Activated naive CD8-positive, alpha-beta T cell treated with anti-CD3 and anti-CD28 coated beads for 36 hours (primary cell): ENCODE measurements around the gene MPHOSPH9. TPM values are rescaled to one million over a fixed set of nuclear protein-coding genes. Genes with fewer than 3 reads are reported as not detected.

Experiments used
- DNase-seq: peaks from one replicate; pipeline ENCODE4 v3.0.0; 2021
- H3K27ac Mint-ChIP-seq: one replicate; pipeline ENCODE4 v1.8.0; 2022; ENCODE audit warnings: mild to moderate bottlenecking, moderate library complexity, mixed read lengths
- H3K27me3 Mint-ChIP-seq: one replicate; pipeline ENCODE4 v1.8.0; 2022; ENCODE audit warnings: mild to moderate bottlenecking, mixed read lengths
- H3K36me3 Mint-ChIP-seq: one replicate; pipeline ENCODE4 v1.8.0; 2021; ENCODE audit warnings: mild to moderate bottlenecking, mixed read lengths
- H3K4me1 Mint-ChIP-seq: one replicate; pipeline ENCODE4 v1.8.0; 2021; ENCODE audit warnings: mixed read lengths
- H3K4me3 Mint-ChIP-seq: one replicate; pipeline ENCODE4 v1.8.0; 2022; ENCODE audit warnings: mild to moderate bottlenecking, moderate library complexity, mixed read lengths
- H3K9me3 Mint-ChIP-seq: one replicate; pipeline ENCODE4 v1.8.0; 2022; ENCODE audit warnings: mixed read lengths
- total RNA-seq, 2 experiments: library from RNA; stranded (reverse); gene quantifications; one replicate each; pipeline ENCODE4 v1.2.3, GENCODE V29; 2021

The MPHOSPH9 gene, protein sequence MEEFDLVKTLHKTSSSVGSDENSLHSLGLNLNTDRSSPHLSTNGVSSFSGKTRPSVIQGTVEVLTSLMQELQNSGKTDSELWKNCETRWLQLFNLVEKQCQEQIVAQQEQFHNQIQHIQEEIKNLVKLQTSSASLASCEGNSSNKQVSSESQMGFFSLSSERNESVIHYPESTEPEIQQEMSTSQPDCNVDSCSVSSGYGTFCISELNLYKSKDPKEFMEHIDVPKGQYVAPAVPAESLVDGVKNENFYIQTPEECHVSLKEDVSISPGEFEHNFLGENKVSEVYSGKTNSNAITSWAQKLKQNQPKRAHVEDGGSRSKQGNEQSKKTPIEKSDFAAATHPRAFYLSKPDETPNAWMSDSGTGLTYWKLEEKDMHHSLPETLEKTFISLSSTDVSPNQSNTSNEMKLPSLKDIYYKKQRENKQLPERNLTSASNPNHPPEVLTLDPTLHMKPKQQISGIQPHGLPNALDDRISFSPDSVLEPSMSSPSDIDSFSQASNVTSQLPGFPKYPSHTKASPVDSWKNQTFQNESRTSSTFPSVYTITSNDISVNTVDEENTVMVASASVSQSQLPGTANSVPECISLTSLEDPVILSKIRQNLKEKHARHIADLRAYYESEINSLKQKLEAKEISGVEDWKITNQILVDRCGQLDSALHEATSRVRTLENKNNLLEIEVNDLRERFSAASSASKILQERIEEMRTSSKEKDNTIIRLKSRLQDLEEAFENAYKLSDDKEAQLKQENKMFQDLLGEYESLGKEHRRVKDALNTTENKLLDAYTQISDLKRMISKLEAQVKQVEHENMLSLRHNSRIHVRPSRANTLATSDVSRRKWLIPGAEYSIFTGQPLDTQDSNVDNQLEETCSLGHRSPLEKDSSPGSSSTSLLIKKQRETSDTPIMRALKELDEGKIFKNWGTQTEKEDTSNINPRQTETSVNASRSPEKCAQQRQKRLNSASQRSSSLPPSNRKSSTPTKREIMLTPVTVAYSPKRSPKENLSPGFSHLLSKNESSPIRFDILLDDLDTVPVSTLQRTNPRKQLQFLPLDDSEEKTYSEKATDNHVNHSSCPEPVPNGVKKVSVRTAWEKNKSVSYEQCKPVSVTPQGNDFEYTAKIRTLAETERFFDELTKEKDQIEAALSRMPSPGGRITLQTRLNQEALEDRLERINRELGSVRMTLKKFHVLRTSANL
- 10 to 100 TPM; 81.8 to 84.0 TPM for total RNA-seq

GRCh38 chr12:123232807-123233504, at the start of gene MPHOSPH9, which contains the start of gene MTRFR:
TSS of gene MPHOSPH9 (minus strand) at chr12:123233141. CDS start at chr12:123230364, 2,777 bp downstream.
TSS of gene MTRFR (plus strand) at chr12:123233436. CDS start at chr12:123253675, 20,239 bp downstream.
- Mint-ChIP-seq H3K4me1 (peaks cover 56% of the 10 kb centered on the region), H3K36me3 (peaks cover 48% of the 10 kb centered on the region), H3K4me3 (peak within 1 kb of the TSS; percentile 100), H3K27ac (peak within 1 kb of the TSS; percentile 99), H3K27me3 (peaks cover 4% of the 10 kb centered on the region), H3K9me3 (no peaks in the 10 kb centered on the region)
- peak; percentile 98 for DNase-seq

DNA sequence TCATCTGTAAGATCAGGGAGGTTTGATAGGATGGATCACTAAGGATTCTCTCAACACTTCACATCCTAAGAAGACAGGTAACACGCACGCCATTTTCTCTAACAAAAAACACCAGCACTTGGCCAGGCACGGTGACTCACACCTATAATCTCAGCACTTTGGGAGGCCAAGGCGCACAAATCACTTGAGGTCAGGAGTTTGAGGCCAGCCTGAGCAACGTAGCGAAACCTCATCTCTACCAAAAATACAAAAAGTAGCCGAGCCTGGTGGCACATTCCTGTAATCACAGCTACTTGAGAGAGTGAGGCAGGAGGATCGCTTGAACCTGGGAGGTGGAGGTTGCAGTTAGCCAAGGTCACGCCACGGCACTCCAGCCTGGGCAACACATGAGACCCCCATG, 49.2 kb upstream of the MPHOSPH9 start:
- H3K4me1 Mint-ChIP-seq, result peaks cover 4% of the 10 kb centered on the region

DNA sequence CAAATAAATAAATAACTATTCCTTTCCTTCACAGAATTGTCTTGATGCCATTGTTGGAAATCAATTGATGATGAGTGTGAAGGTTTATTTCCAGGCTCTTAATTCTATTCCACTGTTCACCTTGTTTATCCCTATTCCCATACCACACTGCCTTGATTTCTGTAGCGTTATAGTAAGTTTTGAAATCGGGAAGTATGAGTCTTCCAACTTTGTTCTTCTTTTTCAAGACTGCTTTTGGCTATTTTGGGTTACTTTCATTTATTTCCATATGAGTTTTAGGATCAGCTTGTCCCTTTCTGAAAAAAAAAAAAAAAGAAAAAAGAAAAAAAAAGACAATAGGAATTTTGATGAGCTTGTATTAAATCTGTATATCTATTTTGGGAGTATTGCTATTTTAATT, 48.0 kb upstream of the MPHOSPH9 start:
- no peak for DNase-seq
- Mint-ChIP-seq H3K9me3 (no peaks in the 10 kb centered on the region), H3K4me1 (peaks cover 4% of the 10 kb centered on the region), H3K36me3 (no peaks in the 10 kb centered on the region), H3K4me3 (no peak overlapping the region), H3K27ac (no peak overlapping the region), H3K27me3 (no peaks in the 10 kb centered on the region)

More for the DNA sequence above, 49.2 kb upstream of the MPHOSPH9 start:
- Mint-ChIP-seq H3K36me3 (no peaks in the 10 kb centered on the region), H3K27ac (no peak overlapping the region), H3K4me3 (no peak overlapping the region), H3K27me3 (no peaks in the 10 kb centered on the region), H3K9me3 (no peaks in the 10 kb centered on the region)
- no peak for DNase-seq

GRCh38 chr12:123278101-123278627, 45.2 kb upstream of the MPHOSPH9 start:
- Mint-ChIP-seq H3K4me1 (peaks cover 4% of the 10 kb centered on the region), H3K4me3 (no peak overlapping the region), H3K9me3 (no peaks in the 10 kb centered on the region), H3K36me3 (no peaks in the 10 kb centered on the region), H3K27ac (peak overlapping the region; percentile 10), H3K27me3 (no peaks in the 10 kb centered on the region)
- no peak for DNase-seq

DNA sequence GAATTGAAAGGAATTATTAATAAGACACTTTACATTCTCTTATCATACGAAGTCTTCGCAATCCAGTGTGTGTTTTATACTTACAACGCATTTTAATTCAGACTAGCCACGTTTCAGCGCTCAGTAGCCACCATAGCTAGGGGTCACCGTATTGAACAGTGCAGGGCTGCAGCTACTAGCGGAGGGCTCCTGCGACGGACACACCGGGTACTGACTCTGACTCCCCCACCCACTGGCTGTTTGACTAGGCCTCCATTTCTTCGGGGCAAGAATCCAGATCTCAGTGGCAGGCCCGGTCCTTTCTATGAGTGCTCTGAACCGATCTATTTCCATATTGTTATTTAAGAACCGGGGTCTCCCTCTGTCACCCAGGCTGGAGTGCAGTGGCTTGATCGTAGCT, 40.2 kb upstream of the MPHOSPH9 start:
- no peak overlapping the region for H3K27ac Mint-ChIP-seq
- peaks cover 19% of the 10 kb centered on the region for H3K4me1 Mint-ChIP-seq
- no peaks in the 10 kb centered on the region for H3K27me3 Mint-ChIP-seq
- H3K4me3 Mint-ChIP-seq, result peak overlapping the region; percentile 5
- H3K9me3 Mint-ChIP-seq, result no peaks in the 10 kb centered on the region
- no peak for DNase-seq
- H3K36me3 Mint-ChIP-seq, result peaks cover 6% of the 10 kb centered on the region

DNA sequence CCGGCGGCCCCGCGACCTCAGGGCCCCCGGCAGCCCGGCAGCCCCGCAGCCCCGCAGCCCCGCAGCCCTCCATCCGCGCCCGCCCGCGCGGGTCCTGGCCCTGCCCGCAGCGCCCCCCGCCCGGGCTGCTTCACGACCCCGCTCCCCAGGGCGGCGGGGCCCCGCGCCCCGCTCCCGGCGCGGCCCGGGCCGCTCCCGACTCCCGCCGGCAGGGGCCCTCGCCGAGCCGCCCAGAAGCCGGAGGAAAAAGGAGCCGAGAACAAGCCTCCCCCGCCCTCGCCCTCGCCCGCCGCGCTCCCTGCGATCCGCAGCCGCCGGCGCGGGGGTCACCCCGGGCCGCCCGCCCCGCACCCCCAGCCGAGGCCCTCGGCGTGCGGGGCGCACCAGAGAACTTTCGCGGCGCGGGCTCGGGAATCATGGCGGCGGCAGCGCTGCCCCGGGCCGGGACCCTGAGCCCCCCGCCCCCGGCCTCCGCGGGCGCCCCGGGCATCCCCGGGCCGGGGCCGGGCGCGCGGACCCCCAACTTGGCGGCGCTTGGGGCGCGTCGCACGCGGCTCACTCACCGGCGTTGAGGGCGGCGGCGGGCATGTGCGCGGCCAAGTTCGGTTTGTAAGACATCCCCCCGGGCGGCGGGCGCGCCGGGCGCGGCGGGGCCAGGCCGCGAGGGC, 38.2 kb upstream of the MPHOSPH9 start:
- peak; percentile 82 for DNase-seq
- Mint-ChIP-seq H3K4me1 (peaks cover 18% of the 10 kb centered on the region), H3K4me3 (peak overlapping the region; percentile 92), H3K36me3 (peaks cover 6% of the 10 kb centered on the region), H3K9me3 (no peaks in the 10 kb centered on the region), H3K27ac (no peak overlapping the region), H3K27me3 (no peaks in the 10 kb centered on the region)

DNA sequence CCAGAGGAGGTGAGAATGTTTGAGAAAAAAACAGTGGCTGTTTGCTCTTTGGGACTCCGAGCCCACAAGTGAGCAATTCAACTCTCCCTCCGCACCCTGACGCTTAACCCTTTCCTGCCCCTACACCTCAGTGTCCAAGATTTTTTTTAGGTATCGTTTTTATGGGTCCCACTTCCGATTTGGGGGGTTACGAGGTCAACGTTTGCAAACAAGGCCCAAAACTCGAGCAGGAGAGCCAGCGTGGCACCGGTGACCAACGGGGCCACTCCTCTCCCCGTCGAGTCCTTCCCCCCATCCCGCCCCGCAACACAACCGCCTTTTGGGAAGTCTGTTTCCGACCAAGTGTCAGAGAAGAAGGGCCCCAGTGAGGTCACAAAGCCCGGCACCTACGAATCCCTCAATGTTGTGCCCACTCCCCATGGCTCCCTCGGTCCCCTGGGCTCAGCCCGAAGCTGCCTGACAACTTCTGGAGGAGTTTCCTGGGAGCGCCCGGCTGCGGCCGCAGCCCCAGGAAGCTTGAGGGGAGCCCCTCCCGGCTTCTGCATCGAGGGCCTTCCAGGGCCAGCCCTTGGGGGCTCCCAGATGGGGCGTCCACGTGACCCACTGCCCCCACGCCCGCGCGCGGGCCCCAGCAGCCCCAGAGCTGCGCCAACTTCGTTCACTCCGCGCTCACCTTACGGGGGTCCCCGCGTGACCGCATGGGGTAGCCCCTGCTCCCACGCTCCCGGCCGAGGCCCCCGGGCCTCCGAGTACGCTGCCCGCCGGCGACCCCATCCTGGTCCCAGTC, 37.5 kb upstream of the MPHOSPH9 start:
- Mint-ChIP-seq H3K27me3 (no peaks in the 10 kb centered on the region), H3K36me3 (peaks cover 6% of the 10 kb centered on the region), H3K27ac (peak overlapping the region; percentile 85), H3K4me3 (peak overlapping the region; percentile 92), H3K4me1 (peaks cover 18% of the 10 kb centered on the region), H3K9me3 (no peaks in the 10 kb centered on the region)
- peak; percentile 40 for DNase-seq

GRCh38 chr12:123269896-123270213, 36.9 kb upstream of the MPHOSPH9 start:
- H3K27me3 Mint-ChIP-seq, result no peaks in the 10 kb centered on the region
- peaks cover 18% of the 10 kb centered on the region for H3K4me1 Mint-ChIP-seq
- H3K36me3 Mint-ChIP-seq, result peaks cover 8% of the 10 kb centered on the region
- no peaks in the 10 kb centered on the region for H3K9me3 Mint-ChIP-seq
- H3K27ac Mint-ChIP-seq, result peak overlapping the region; percentile 85
- peak overlapping the region; percentile 92 for H3K4me3 Mint-ChIP-seq
- no peak for DNase-seq

GRCh38 chr12:123269395-123269892, 36.5 kb upstream of the MPHOSPH9 start:
- peaks cover 10% of the 10 kb centered on the region for H3K36me3 Mint-ChIP-seq
- H3K4me1 Mint-ChIP-seq, result peaks cover 18% of the 10 kb centered on the region
- no peaks in the 10 kb centered on the region for H3K9me3 Mint-ChIP-seq
- H3K27me3 Mint-ChIP-seq, result no peaks in the 10 kb centered on the region
- H3K27ac Mint-ChIP-seq, result peak overlapping the region; percentile 85
- H3K4me3 Mint-ChIP-seq, result peak overlapping the region; percentile 92
- peak; percentile 66 for DNase-seq

GRCh38 chr12:123268850-123269249, 35.9 kb upstream of the MPHOSPH9 start:
- H3K9me3 Mint-ChIP-seq, result no peaks in the 10 kb centered on the region
- H3K27ac Mint-ChIP-seq, result peak overlapping the region; percentile 47
- DNase-seq, result no peak
- peaks cover 11% of the 10 kb centered on the region for H3K36me3 Mint-ChIP-seq
- peaks cover 18% of the 10 kb centered on the region for H3K4me1 Mint-ChIP-seq
- peak overlapping the region; percentile 92 for H3K4me3 Mint-ChIP-seq
- H3K27me3 Mint-ChIP-seq, result no peaks in the 10 kb centered on the region

- H3K27me3 Mint-ChIP-seq, result no peaks in the 10 kb centered on the region
- peak; percentile 12 for DNase-seq
- peak overlapping the region; percentile 92 for H3K4me3 Mint-ChIP-seq
- peaks cover 11% of the 10 kb centered on the region for H3K36me3 Mint-ChIP-seq
- no peaks in the 10 kb centered on the region for H3K9me3 Mint-ChIP-seq
- peak overlapping the region; percentile 31 for H3K27ac Mint-ChIP-seq
- H3K4me1 Mint-ChIP-seq, result peaks cover 18% of the 10 kb centered on the region
These were observed 35.3 kb upstream of the MPHOSPH9 start for GRCh38 chr12:123267991-123268843.

- Mint-ChIP-seq H3K9me3 (no peaks in the 10 kb centered on the region), H3K4me1 (peaks cover 18% of the 10 kb centered on the region), H3K4me3 (no peak overlapping the region), H3K36me3 (peaks cover 11% of the 10 kb centered on the region), H3K27me3 (no peaks in the 10 kb centered on the region), H3K27ac (no peak overlapping the region)
- DNase-seq, result no peak
These were observed 34.5 kb upstream of the MPHOSPH9 start for GRCh38 chr12:123267335-123267920.
